Esophagus muscularis mucosa (tissue), 3 donors: Measurements from ENCODE around the gene VWDE.

ENCODE experiments used
- POLR2A ChIP-seq: fragments of 450-650 bp; IDR thresholded peaks from one replicate; pipeline ENCODE4 v1.6.1; 2017; ENCODE audit warnings: antibody characterized with exemption, moderate library complexity, mild to moderate bottlenecking, low read depth
- POLR2AphosphoS5 ChIP-seq, 2 donors: sonication (generic); formaldehyde crosslinking; IDR thresholded peaks; one replicate each; pipeline ENCODE4 v1.6.1; 2017; ENCODE audit warnings: antibody characterized with exemption in 2 of 2
- TF ChIP-seq, protein P1 (sequence below), 3 experiments: fragments of 200-600 bp in 2 of 3; fragments of 450-650 bp in 1 of 3; sonication (generic) in 2 of 3; IDR thresholded peaks; one replicate each; pipeline ENCODE4 v1.5.1; 2017 to 2019; ENCODE audit warnings: antibody characterized with exemption in 3 of 3, mild to moderate bottlenecking in 2 of 3, moderate library complexity in 1 of 3

DNA sequence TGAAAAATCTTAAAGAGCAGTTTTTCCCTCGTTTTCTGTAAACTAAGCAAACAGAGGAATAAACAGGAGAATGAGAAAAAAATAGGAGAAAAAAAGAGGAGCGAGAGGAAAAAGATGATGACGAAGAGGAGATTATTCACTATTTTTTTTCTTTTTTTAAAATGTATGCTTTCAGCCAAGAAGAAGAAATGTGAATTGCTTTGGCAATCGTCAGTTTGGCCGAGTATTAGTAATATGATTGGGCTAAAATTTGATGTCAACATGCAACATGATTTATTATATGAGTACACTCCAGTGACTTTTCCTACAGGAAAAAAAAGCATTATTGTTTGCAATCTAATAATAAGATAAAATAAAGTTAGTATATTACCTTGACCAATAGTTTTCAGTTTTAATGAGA, 26.3 kb downstream of the VWDE start:
- TF ChIP-seq, protein P1, sequence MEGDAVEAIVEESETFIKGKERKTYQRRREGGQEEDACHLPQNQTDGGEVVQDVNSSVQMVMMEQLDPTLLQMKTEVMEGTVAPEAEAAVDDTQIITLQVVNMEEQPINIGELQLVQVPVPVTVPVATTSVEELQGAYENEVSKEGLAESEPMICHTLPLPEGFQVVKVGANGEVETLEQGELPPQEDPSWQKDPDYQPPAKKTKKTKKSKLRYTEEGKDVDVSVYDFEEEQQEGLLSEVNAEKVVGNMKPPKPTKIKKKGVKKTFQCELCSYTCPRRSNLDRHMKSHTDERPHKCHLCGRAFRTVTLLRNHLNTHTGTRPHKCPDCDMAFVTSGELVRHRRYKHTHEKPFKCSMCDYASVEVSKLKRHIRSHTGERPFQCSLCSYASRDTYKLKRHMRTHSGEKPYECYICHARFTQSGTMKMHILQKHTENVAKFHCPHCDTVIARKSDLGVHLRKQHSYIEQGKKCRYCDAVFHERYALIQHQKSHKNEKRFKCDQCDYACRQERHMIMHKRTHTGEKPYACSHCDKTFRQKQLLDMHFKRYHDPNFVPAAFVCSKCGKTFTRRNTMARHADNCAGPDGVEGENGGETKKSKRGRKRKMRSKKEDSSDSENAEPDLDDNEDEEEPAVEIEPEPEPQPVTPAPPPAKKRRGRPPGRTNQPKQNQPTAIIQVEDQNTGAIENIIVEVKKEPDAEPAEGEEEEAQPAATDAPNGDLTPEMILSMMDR (IDR thresholded peaks at IDR 0.05) = no peak
- TF ChIP-seq POLR2A (no peak), POLR2AphosphoS5 (IDR thresholded peaks at IDR 0.05) (no peak)
